Fibroblast of the aortic adventitia (primary cell): ENCODE data around the gene SLC1A5. TPM values are rescaled to one million over a fixed set of nuclear protein-coding genes. Genes with fewer than 3 reads are reported as not detected.

Experiments used
- DNase-seq: peaks from one replicate; pipeline ENCODE4 v3.0.0-alpha.2; 2010; ENCODE audit warnings: low read depth
- H3K4me3 ChIP-seq: 2 replicates; pipeline ENCODE4 v1.5.1; 2011; ENCODE audit warnings: low read depth, mild to moderate bottlenecking, control low read depth, low read length, moderate library complexity
- CTCF ChIP-seq: IDR thresholded peaks from 2 replicates; pipeline ENCODE4 v1.5.1; 2011; ENCODE audit warnings: mild to moderate bottlenecking, low read length, control low read depth, inconsistent platforms; ENCODE audit not compliant: insufficient read depth
- total RNA-seq: library from RNA; depleted of rRNA; stranded (reverse); fragments of >200 nt; gene quantifications from 2 replicates; pipeline ENCODE4 v1.2.3, GENCODE V29; 2012; ENCODE audit warnings: low replicate concordance

The SLC1A5 gene
- total RNA-seq, 1 donor = 158 TPM

- no peak overlapping the region for H3K4me3 ChIP-seq
- TF ChIP-seq CTCF = no peak
- no peak for DNase-seq
Observed at GRCh38 chr19:46731584-46731983, 56.8 kb downstream of the SLC1A5 start.

- H3K4me3 ChIP-seq = no peak overlapping the region
- TF ChIP-seq CTCF = no peak
- peak; percentile 77 for DNase-seq
Observed at GRCh38 chr19:46731007-46731501, 57.3 kb downstream of the SLC1A5 start.

GRCh38 chr19:46730595-46730994 is 57.8 kb downstream of the SLC1A5 start:
- no peak for TF ChIP-seq CTCF
- no peak for DNase-seq
- H3K4me3 ChIP-seq = no peak overlapping the region

- no peak overlapping the region for H3K4me3 ChIP-seq
- no peak for DNase-seq
- no peak for TF ChIP-seq CTCF
Observed at GRCh38 chr19:46730187-46730586, 58.2 kb downstream of the SLC1A5 start.

- TF ChIP-seq CTCF = no peak
- DNase-seq = no peak
- H3K4me3 ChIP-seq = no peak overlapping the region
Observed at GRCh38 chr19:46729696-46730095, 58.7 kb downstream of the SLC1A5 start.

- peak; percentile 53 for DNase-seq
- no peak overlapping the region for H3K4me3 ChIP-seq
- peak; percentile 93 for TF ChIP-seq CTCF
Observed at GRCh38 chr19:46728693-46729339, 59.6 kb downstream of the SLC1A5 start.

- H3K4me3 ChIP-seq = no peak overlapping the region
- TF ChIP-seq CTCF = no peak
- DNase-seq = no peak
Observed at GRCh38 chr19:46728208-46728607, 60.2 kb downstream of the SLC1A5 start.
